SJCRH30 (cell line): ENCODE results near the gene SPATA22. TPM values are rescaled to one million over a fixed set of nuclear protein-coding genes. Genes with fewer than 3 reads are reported as not detected.
"Not testable (repeated sequence)": the region's sequence is repeated elsewhere in the genome, so short reads cannot be mapped to it uniquely, and the experiment has no call there.

ENCODE experiments used
- DNase-seq, 2 experiments: peaks; one replicate each; pipeline ENCODE4 v3.0.0-alpha.2; 2015 to 2020
- H3K27ac ChIP-seq: fragments of 250-450 bp; sonication (Bioruptor Pico); 2 replicates; pipeline ENCODE4 v1.5.1; 2020; ENCODE audit warnings: mild to moderate bottlenecking, moderate library complexity
- H3K27me3 ChIP-seq: fragments of 250-450 bp; sonication (Bioruptor Pico); 2 replicates; pipeline ENCODE4 v1.5.1; 2020; ENCODE audit warnings: mild to moderate bottlenecking, moderate library complexity
- H3K36me3 ChIP-seq: fragments of 250-450 bp; sonication (Bioruptor Pico); 2 replicates; pipeline ENCODE4 v1.5.1; 2020; ENCODE audit warnings: mild to moderate bottlenecking, moderate library complexity
- H3K4me1 ChIP-seq: fragments of 250-450 bp; sonication (Bioruptor Pico); 2 replicates; pipeline ENCODE4 v1.5.1; 2020; ENCODE audit warnings: mild to moderate bottlenecking, moderate library complexity
- H3K4me3 ChIP-seq: fragments of 250-450 bp; sonication (Bioruptor Pico); 2 replicates; pipeline ENCODE4 v1.5.1; 2020; ENCODE audit warnings: mild to moderate bottlenecking, moderate library complexity
- H3K9me3 ChIP-seq: fragments of 250-450 bp; sonication (Bioruptor Pico); replicated peaks from 2 replicates; pipeline ENCODE4 v1.5.1; 2020; ENCODE audit warnings: mild to moderate bottlenecking, moderate library complexity
- total RNA-seq: library from RNA; depleted of rRNA; stranded (reverse); fragments of >200 nt; shearing (Covaris generic); gene quantifications from 2 replicates; pipeline ENCODE4 v1.2.3, GENCODE V29; 2014; rRNA removed

SPATA22 gene, protein sequence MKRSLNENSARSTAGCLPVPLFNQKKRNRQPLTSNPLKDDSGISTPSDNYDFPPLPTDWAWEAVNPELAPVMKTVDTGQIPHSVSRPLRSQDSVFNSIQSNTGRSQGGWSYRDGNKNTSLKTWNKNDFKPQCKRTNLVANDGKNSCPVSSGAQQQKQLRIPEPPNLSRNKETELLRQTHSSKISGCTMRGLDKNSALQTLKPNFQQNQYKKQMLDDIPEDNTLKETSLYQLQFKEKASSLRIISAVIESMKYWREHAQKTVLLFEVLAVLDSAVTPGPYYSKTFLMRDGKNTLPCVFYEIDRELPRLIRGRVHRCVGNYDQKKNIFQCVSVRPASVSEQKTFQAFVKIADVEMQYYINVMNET
- 1.8 and 2.2 TPM in 2 replicates for total RNA-seq

DNA sequence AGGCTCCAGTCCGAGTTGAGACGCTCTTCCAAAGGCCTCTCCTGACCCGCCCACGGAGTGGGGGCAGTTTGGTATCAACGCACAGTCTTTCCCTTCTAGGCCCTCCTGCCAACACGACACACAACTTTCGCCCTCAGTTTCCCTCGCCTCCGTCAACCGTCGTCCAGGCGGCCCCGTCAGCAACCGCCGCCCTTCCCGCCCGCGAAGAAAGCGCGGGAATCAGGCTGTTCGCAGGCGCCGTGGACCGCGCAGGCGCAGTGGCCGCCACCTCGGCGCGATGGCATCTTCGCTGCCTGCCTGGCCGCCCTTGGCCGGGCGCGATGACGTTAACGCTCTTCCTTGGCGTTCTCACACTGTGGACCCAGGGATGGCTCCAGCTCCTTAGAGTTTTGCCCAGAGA is at the start of gene SPATA22:
SPATA22 (minus strand) TSS at position 221 of the 400 bp plus-strand sequence. CDS start 2,494 bp downstream, outside the sequence.
- no peaks in the 10 kb centered on the region for H3K36me3 ChIP-seq
- no peak within 1 kb of the TSS for H3K27ac ChIP-seq
- H3K9me3 ChIP-seq = no peaks in the 10 kb centered on the region
- no peak within 1 kb of the TSS for H3K4me3 ChIP-seq
- H3K27me3 ChIP-seq = no peaks in the 10 kb centered on the region
- H3K4me1 ChIP-seq = no peaks in the 10 kb centered on the region
- DNase-seq = no peak

- H3K27me3 ChIP-seq, H3K9me3 ChIP-seq, DNase-seq, H3K4me1 ChIP-seq, H3K27ac ChIP-seq, H3K4me3 ChIP-seq, H3K36me3 ChIP-seq: not testable (repeated sequence)
Observed at GRCh38 chr17:3519472-3519871, 47.9 kb upstream of the SPATA22 start.

- Histone ChIP-seq H3K4me3 (no peak overlapping the region), H3K4me1 (no peaks in the 10 kb centered on the region), H3K9me3 (no peaks in the 10 kb centered on the region), H3K36me3 (no peaks in the 10 kb centered on the region), H3K27me3 (no peaks in the 10 kb centered on the region), H3K27ac (no peak overlapping the region)
- peak in 1 of 2 experiments; percentile 20 for DNase-seq
Observed at GRCh38 chr17:3514873-3515272, 43.3 kb upstream of the SPATA22 start.

- not testable (repeated sequence) for H3K36me3 ChIP-seq, H3K9me3 ChIP-seq, H3K27ac ChIP-seq, H3K4me1 ChIP-seq, H3K27me3 ChIP-seq, DNase-seq
- peak overlapping the region; percentile 48; the same call in 1 of the 2 replicates for H3K4me3 ChIP-seq
Observed at GRCh38 chr17:3514167-3514566, 42.5 kb upstream of the SPATA22 start.

DNA sequence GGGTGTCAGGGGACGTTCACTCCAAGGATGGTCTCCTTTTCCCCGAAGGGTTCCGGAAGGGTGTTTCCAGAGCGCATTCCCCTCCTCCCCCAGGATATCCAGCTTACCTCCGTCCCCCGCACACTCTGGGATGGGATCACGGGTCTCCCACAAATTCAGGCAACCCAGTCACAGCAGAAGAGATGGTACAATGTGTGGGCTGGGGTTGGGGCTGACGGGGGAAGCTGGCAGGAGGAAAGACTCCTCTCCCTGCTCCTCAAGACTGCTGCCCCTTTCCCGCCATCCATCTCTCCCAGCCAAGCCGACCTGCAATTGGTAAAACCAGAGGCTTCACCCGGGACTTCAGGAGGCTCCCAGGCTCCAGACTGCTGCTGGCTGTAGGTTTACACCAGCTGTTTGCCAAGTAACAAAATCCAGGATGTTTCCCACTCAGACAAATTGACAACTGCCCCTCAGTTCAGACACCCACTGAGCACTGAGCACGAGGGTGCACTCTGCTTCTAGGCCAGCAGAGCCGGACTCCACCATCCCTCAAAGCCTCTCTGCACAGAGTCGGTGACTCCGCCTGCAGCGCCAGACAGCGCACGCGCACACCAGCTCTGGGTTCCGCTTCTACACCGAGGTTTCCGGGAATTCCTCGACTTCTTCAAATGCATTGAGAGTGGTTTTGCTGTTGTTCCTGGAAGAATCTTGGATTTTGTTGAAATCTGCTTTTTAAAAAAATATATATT is 41.9 kb upstream of the SPATA22 start:
- DNase-seq = peak; percentile 53 to 64
- H3K27ac ChIP-seq = peak overlapping the region; percentile 37
- H3K36me3 ChIP-seq = no peaks in the 10 kb centered on the region
- H3K4me1 ChIP-seq = no peaks in the 10 kb centered on the region
- peak overlapping the region; percentile 48 for H3K4me3 ChIP-seq
- no peaks in the 10 kb centered on the region for H3K9me3 ChIP-seq
- no peaks in the 10 kb centered on the region for H3K27me3 ChIP-seq

GRCh38 chr17:3512505-3513171 is 41.0 kb upstream of the SPATA22 start:
- Histone ChIP-seq H3K27ac (peak overlapping the region; percentile 37), H3K27me3 (no peaks in the 10 kb centered on the region), H3K36me3 (no peaks in the 10 kb centered on the region), H3K9me3 (no peaks in the 10 kb centered on the region), H3K4me3 (peak overlapping the region; percentile 48), H3K4me1 (no peaks in the 10 kb centered on the region)
- DNase-seq = peak; percentile 47 to 53

GRCh38 chr17:3511852-3512504 is 40.4 kb upstream of the SPATA22 start:
- Histone ChIP-seq H3K4me1 (no peaks in the 10 kb centered on the region), H3K9me3 (no peaks in the 10 kb centered on the region), H3K27ac (peak overlapping the region; percentile 37; the same call in 1 of the 2 replicates), H3K4me3 (peak overlapping the region; percentile 48), H3K27me3 (no peaks in the 10 kb centered on the region), H3K36me3 (no peaks in the 10 kb centered on the region)
- DNase-seq = no peak

DNA sequence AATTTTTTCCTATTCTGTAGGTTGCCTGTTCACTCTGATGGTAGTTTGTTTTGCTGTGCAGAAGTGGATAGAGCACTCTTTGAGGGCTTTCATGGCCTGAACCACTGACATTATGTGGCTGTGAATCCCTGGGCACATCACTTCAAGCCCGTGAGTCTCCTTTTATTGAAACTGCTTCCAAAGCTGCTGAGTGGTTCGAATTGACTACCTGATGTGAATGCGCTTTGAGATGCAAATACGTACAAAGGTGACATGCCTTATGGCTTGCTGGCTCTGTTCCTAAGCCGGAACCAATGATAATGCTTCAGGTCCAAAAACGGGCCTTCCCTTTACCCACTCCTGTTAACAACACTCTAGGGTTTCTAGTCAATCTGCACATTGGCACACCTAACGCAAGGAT is 38.5 kb upstream of the SPATA22 start:
- H3K4me3 ChIP-seq = no peak overlapping the region
- no peaks in the 10 kb centered on the region for H3K27me3 ChIP-seq
- H3K4me1 ChIP-seq = no peaks in the 10 kb centered on the region
- H3K36me3 ChIP-seq = no peaks in the 10 kb centered on the region
- no peak for DNase-seq
- no peak overlapping the region for H3K27ac ChIP-seq
- H3K9me3 ChIP-seq = no peaks in the 10 kb centered on the region

GRCh38 chr17:3507869-3508268 is 36.2 kb upstream of the SPATA22 start:
- Histone ChIP-seq H3K36me3 (no peaks in the 10 kb centered on the region), H3K27ac (no peak overlapping the region), H3K9me3 (no peaks in the 10 kb centered on the region), H3K27me3 (no peaks in the 10 kb centered on the region), H3K4me1 (no peaks in the 10 kb centered on the region), H3K4me3 (no peak overlapping the region)
- DNase-seq = no peak

- Histone ChIP-seq H3K36me3 (no peaks in the 10 kb centered on the region), H3K9me3 (no peaks in the 10 kb centered on the region), H3K27ac (no peak overlapping the region), H3K27me3 (no peaks in the 10 kb centered on the region), H3K4me1 (no peaks in the 10 kb centered on the region), H3K4me3 (no peak overlapping the region)
- DNase-seq = no peak
Observed at GRCh38 chr17:3507071-3507470, 35.5 kb upstream of the SPATA22 start.

GRCh38 chr17:3506054-3506453 is 34.4 kb upstream of the SPATA22 start:
- Histone ChIP-seq H3K27me3 (no peaks in the 10 kb centered on the region), H3K36me3 (no peaks in the 10 kb centered on the region), H3K27ac (no peak overlapping the region), H3K9me3 (no peaks in the 10 kb centered on the region), H3K4me1 (no peaks in the 10 kb centered on the region), H3K4me3 (no peak overlapping the region)
- DNase-seq = no peak

DNA sequence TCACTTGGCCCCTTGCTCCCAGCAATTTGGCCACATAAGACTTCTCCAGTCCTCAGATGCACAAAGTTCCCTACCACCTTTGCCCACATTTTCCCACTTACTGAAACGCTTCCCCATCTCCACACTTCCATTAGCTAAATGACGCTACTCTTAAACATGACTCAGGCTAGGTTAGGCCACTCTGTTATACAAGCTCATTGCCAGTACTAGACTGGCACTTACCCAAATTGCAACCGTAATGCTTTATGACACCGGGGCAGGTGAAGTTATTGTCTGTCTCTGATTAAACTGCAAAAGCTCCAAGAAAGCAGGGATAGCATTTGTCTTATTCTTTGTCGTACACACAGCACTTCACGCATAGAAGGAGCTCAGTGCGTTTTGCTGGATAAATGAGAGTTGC is 33.4 kb upstream of the SPATA22 start:
- Histone ChIP-seq H3K27ac (no peak overlapping the region), H3K27me3 (no peaks in the 10 kb centered on the region), H3K9me3 (no peaks in the 10 kb centered on the region), H3K36me3 (no peaks in the 10 kb centered on the region), H3K4me1 (no peaks in the 10 kb centered on the region), H3K4me3 (no peak overlapping the region)
- no peak for DNase-seq

DNA sequence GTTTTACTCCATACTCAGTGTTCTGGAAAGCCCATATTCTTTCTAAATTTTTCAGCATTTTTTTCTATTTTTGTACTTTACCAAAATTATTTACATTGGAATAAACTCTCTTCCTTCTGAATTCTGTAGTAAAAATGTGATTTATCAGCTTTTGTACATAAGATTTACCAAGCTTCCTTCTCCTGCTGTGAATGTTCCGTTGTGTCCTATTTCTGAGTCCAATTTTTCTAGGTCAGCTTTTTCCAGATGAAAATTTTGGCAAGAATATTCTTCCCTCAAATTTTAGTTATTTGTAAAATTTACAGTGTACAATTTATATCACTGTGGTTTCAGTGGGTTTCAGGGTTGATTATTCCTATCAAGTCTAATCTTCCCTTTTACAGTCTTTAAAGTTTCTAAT is 31.7 kb upstream of the SPATA22 start:
- Histone ChIP-seq H3K27ac (no peak overlapping the region), H3K9me3 (no peaks in the 10 kb centered on the region), H3K27me3 (no peaks in the 10 kb centered on the region), H3K4me3 (no peak overlapping the region), H3K4me1 (no peaks in the 10 kb centered on the region), H3K36me3 (no peaks in the 10 kb centered on the region)
- DNase-seq = no peak

GRCh38 chr17:3502466-3502865 is 30.8 kb upstream of the SPATA22 start:
- Histone ChIP-seq H3K36me3 (no peaks in the 10 kb centered on the region), H3K4me1 (no peaks in the 10 kb centered on the region), H3K27me3 (no peaks in the 10 kb centered on the region), H3K9me3 (no peaks in the 10 kb centered on the region), H3K27ac (no peak overlapping the region), H3K4me3 (no peak overlapping the region)
- no peak for DNase-seq

DNA sequence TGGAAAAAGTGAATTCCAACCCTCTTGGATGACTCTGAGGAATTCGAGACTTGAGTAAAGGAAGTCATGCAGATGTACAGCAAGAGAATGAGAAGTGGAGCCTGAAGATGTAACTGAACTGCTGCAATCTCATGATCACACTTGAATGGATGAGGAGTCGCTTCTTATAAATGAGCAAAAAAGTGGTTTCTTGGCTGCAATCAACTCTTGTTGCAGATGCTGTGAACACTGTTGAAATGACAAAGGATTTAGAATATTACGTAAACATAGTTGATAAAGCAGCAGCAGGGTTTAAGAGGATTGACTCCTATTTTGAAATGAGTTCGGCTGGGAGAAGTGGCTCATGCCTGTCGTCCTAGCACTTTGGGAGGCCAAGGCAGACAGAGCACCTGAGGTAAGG is 29.7 kb upstream of the SPATA22 start:
- Histone ChIP-seq H3K9me3 (no peaks in the 10 kb centered on the region), H3K4me3 (no peak overlapping the region), H3K36me3 (no peaks in the 10 kb centered on the region), H3K27me3 (no peaks in the 10 kb centered on the region), H3K4me1 (no peaks in the 10 kb centered on the region), H3K27ac (no peak overlapping the region)
- no peak for DNase-seq
